ENCODE results near the gene PBX1.

PBX1 gene

DNA sequence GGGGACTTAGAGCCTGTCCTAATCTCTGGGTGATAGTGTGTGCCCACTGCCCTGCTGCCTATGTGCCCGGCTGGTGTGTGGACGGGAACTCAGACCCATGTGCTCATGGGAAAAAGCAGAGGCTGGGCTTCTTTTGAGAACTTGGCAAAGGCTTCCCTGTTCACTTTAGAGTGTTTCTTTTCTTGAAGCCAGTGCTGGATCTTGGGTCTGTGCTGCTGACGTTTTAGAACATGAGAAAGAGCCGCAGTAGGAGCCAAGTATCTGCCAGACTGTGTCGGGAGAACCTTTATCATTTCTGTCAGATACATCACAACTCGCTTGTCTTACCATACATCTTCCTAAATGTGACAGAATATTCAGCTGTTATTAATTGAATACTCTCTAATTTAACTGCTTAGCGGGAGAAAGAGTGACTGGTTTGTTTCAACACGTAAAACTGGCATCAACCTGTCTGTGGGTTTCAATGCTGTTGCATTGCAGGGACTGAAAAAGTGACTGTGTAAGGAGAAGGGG lies 195.2 kb downstream of the PBX1 start:
- no peak for DNase-seq (ENCODE audit: low read depth in 2 of 3, low spot score in 2 of 3)

DNA sequence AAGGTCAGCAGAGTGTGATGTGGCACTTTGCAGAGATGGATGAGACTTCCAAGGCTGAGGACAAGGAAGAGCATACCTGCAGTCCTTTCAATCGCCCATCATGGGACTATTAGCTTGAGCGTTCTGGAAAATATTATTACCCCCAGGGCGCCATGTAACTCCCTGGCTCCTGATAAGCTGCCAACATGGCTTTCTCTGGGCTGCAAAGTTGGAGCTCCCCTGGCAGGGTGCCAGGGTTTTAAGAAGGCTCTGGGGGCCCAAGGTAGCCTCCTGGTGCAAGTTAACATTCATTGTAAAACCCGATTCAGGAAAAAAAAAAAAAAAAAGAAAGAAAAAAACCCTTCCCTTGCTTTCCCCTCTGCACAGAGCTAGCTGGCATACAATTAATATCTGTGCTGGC lies 196.7 kb downstream of the PBX1 start:
- DNase-seq (ENCODE audit: low read depth in 2 of 3, low spot score in 2 of 3): no peak

DNA sequence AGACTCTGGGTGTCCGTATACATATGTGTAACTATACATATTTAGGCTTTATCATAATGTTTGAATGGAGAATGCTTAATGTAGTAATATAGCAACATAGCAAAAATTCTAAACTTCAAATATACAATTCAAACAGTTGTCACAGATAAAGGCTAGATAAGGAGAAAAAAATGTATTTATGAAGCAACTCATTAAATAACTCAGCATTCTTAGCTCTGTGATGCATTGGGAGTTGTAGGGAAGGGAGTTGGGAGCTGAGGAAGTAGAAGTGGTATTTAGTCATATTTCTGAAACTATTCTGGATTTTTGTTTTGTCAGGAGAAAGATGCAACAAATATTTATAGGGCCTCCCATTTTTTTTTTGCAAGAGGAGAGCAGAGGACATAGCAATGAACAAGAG lies 197.8 kb downstream of the PBX1 start:
- no peak for DNase-seq (ENCODE audit: low read depth in 2 of 3, low spot score in 2 of 3)

DNA sequence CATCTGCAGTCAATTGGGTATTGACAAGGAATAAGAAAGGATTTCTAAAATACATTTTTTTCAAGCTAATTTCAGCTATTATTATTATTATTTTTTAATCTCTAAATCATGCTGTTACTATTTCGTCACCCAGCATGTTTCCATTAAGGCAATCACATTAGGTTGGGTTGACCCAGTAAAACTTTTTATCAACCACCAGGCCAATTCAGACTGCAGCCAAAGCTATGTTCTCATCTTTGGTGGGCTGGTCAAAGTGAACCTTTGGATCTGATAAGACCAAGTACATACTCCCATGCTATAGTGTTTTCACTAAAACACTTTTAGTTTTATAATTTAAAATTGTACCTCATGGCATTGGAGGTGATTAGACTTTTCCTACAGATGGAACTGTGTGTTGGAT lies 198.6 kb downstream of the PBX1 start:
- no peak for DNase-seq (ENCODE audit: low read depth in 2 of 3, low spot score in 2 of 3)

DNA sequence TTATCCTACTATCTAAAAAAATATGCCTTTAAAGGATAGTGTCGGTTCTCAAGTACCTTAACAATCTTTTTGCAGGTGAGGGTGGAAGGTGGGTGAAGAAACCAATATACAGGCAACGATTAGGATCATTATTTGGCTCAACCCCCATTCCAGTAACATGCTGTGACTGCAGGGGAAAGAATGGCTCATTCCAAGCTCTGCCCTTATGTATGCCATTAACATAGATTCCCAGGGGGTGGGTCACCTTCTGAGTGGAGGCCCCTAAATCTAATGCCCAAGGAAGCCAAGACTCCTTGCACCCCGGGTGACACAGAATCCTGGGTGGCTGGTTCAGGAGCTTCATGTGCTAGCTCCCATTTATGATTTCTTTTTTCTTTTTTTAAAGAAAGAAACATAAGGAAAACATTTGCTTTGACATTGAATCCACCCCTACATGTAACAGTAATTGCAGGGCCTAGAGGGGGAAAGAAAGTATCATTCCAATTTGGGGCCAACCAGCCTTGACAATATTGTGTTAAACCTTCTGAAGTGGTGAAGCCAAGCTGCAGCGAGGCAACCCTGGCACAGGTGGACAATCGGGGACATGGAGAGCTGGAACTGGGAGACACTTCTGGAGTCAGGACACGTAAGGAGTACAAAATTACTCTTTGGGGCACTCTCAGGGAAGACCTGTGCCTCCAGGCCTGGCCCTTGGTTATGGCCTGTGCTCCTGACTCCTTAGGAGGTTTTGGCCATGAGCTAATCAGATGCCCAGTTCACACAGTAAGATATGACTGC lies 200.3 kb downstream of the PBX1 start:
- no peak for DNase-seq (ENCODE audit: low read depth in 2 of 3, low spot score in 2 of 3)

- no peak for DNase-seq (ENCODE audit: low read depth in 2 of 3, low spot score in 2 of 3)
These were observed 201.0 kb downstream of the PBX1 start for GRCh38 chr1:164759979-164760469.

- no peak for DNase-seq (ENCODE audit: low read depth in 2 of 3, low spot score in 2 of 3)
These were observed 201.6 kb downstream of the PBX1 start for GRCh38 chr1:164760569-164760968.

DNA sequence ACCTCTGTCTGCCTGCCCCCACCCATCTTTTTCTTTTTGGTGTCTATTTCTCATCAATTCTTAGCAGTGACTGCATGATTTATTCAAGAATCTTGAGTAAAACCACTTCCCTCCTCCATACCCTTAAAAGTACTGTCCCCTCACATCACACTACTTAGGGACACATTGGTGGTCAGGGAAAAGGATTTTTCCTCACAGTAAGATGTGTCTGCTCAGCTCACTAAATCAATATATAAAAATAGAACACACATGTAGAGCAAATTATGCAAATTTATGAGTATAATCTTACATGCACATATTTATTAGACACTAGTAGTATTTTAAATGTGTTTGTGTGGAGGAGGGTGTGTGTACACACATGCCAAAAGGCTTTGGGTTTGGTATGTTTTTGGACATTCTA lies 202.0 kb downstream of the PBX1 start:
- no peak for DNase-seq (ENCODE audit: low read depth in 2 of 3, low spot score in 2 of 3)

DNA sequence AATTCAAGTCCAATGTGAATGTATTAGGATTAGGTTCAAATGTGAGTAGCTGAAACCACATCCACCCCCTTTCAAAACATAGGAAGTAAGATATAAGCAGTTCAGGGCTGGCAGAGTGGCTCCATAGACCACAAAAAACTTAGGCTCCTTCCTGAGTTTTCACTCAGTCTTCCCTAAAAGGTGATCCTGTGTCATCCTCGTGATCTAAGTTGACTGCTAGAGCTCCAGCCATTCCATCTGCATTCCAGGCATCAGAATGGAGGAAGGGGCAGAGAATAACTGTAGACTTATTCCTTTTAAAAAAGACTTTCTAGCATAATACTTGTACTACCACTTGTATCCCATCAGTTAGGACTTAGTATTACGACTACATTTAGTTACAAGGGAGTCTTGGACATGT lies 204.1 kb downstream of the PBX1 start:
- no peak for DNase-seq (ENCODE audit: low read depth in 2 of 3, low spot score in 2 of 3)

- no peak for DNase-seq (ENCODE audit: low read depth in 2 of 3, low spot score in 2 of 3)
These were observed 205.3 kb downstream of the PBX1 start for GRCh38 chr1:164764333-164764732.

- no peak for DNase-seq (ENCODE audit: low read depth in 2 of 3, low spot score in 2 of 3)
These were observed 206.6 kb downstream of the PBX1 start for GRCh38 chr1:164765557-164765956.

DNA sequence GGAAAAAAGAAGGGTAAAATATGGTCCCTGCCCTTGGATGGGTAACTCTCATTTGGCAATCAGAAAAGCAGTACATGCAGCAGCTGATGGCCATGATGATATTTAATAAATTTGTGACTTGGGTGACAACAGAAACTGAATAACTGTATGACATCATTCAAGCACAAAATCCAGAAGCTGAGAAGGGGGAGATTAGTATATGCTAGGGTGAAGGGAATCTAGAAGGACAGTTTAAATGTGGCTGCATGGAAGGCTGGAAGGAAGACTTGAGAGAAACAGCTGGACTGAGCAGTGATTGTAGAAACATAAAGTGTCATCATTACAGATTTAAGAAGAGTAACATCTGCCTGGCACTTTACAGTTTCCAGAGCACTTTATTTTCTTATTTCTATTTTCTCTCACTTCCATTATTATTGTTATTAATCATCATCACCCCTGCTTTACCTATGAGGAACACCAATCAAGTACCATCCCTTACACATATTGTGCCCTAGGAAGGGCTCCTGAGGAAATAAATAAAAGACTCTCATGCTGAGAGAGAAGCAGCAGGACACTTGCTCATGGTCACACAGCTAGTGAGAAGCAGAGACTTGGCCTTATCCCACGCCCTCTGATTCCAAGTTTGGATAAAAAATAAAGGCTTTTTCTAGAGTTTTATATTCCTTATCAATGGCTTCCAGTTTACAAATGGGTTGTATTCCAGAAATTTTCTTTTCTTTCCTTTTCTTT lies 207.2 kb downstream of the PBX1 start:
- DNase-seq (ENCODE audit: low read depth in 2 of 3, low spot score in 2 of 3): no peak

DNA sequence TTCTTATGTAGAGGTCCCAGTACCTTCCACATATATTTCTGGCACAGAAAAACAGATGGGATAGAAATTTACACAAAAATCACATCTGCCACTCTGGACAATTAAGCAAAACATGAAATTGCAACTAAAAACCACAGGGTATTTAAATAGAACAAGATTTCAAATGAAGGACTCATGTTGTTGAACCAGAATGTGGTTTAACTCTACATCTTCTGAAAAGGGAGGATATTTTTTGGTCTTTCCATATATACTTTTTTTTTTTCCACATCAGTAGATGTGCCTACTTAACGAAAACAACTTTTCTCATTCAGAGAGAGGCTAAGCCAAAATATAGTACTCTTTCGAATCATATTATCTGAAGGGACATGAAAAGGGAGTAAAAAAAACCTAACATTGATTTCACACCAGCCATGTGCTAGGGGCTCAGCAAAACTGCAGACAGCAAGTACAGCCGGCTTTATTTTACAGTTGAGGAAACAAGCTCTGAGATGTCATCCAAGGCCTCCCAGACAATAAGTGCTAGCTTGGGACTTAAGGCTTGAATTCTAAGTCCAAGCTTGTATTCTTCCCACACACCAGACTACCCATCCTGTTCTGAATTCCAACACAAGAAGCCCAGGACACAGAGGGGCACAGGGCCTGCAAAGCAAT lies 208.9 kb downstream of the PBX1 start:
- DNase-seq (ENCODE audit: low read depth in 2 of 3, low spot score in 2 of 3): no peak

GRCh38 chr1:164768619-164769018 lies 209.6 kb downstream of the PBX1 start:
- DNase-seq (ENCODE audit: low read depth in 2 of 3, low spot score in 2 of 3): no peak

GRCh38 chr1:164769486-164770130 lies 210.6 kb downstream of the PBX1 start:
- DNase-seq (ENCODE audit: low read depth in 2 of 3, low spot score in 2 of 3): no peak

- no peak for DNase-seq (ENCODE audit: low read depth in 2 of 3, low spot score in 2 of 3)
These were observed 211.1 kb downstream of the PBX1 start for GRCh38 chr1:164770131-164770529.

DNA sequence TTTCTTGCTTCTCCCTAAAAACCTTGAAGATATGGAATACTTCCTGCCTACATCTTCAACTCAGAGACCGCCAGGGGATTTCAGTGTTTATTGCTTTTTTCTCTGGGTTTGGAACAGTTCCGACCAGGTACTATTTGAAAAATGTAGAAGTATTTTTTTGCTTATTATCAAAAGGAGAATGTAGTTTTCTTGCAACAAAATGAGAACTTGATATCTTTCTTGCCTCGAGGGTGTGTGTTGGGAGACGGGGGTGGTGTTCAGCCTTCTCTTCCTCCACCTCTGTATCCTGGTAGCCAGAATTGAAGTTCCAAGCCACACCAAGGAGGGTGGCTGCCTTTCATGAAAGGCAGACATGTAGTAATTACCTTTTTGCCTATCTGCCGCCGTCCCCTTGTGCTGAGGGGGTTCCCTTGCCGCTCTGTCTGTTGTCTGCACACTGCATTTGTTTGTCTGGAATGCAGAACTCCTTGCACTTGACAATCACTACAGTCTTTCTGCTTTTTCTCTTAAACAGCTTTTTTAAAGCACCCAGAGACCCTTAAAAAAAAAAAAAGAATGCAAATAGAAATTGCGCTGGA lies 212.1 kb downstream of the PBX1 start:
- DNase-seq (ENCODE audit: low read depth in 2 of 3, low spot score in 2 of 3): no peak

- DNase-seq (ENCODE audit: low read depth in 2 of 3, low spot score in 2 of 3): no peak
These were observed 212.8 kb downstream of the PBX1 start for GRCh38 chr1:164771619-164772361.

DNA sequence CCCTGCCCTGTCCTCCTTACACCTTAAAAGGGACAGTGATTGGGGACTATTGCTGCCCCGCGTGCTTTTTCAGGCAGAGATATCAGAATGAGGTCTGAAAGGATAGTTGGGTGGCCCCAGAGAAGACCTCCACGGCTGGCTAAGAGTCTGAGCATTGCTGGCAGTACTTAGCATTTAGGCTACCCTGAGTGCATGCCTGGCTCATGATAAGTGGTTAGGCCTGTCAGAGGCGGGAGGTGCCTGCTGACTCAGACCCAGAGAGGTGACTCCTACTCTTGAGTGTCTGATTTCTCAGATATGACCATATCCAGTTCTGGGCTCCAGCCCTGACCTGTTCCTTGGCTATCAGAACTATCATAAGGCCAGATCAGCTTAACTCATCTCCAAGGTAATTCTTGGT lies 213.7 kb downstream of the PBX1 start:
- DNase-seq (ENCODE audit: low read depth in 2 of 3, low spot score in 2 of 3): peak in 1 of 3 experiments; percentile 3

DNA sequence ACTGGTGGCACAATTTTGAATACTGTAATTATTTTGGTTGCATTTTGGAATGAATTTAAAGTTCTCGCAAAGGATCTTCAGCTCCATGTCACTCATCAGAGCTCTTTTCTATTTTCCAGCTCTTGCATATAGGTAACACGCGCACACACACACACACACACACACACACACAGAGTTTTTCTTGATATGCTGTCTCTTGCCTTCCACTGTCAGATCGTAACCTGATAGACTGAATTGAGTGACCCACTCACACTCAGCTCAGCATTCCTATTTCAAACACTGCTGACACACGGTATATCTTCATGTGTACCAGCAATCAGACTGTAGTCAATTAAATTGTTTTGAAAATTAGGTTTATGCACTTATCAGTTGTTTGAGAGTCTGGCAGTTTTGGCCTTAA lies 214.1 kb downstream of the PBX1 start:
- no peak for DNase-seq (ENCODE audit: low read depth in 2 of 3, low spot score in 2 of 3)
